ENCODE measurements around the gene MLPH.

- TF ChIP-seq CTCF (IDR thresholded peaks at IDR 0.05; ENCODE audit: low read depth, low read length) (no peak), MYC (IDR thresholded peaks at IDR 0.05; ENCODE audit: low read depth, low read length) (no peak), POLR2A (IDR thresholded peaks at IDR 0.05; ENCODE audit: extremely low read depth, insufficient read length) (no peak), MAX (IDR thresholded peaks at IDR 0.05; ENCODE audit: low read depth, low read length) (no peak)
Measured at GRCh38 chr2:237563816-237564215, 76.8 kb downstream of the MLPH start.

Measured in NB4 (cell line).